Fibroblast of lung (primary cell): ENCODE data around the gene RASSF3.

Source experiments
- CTCF ChIP-seq, 2 donors: IDR thresholded peaks in 1 of 2; conservative IDR thresholded peaks in 1 of 2; 1 replicate in 1 of 2; 2 replicates in 1 of 2; pipeline ENCODE4 v1.5.1; 2011 to 2012; ENCODE audit warnings: low read length in 2 of 2, control low read depth in 1 of 2, inconsistent platforms in 1 of 2, low read depth in 1 of 2, mild to moderate bottlenecking in 1 of 2
- EZH2 ChIP-seq: IDR thresholded peaks from 2 replicates; pipeline ENCODE4 v1.5.1; 2012; ENCODE audit warnings: low read length, control low read depth, mild to moderate bottlenecking; ENCODE audit errors: missing control alignments

GRCh38 chr12:64595863-64596793 lies 14.2 kb upstream of the RASSF3 start:
- TF ChIP-seq CTCF (conservative IDR thresholded peaks at IDR 0.05 in 1 of 2, IDR thresholded peaks at IDR 0.05 in 1 of 2; ENCODE audit: low read depth in 1 of 2, low read length in 2 of 2) (no peak), EZH2 (no peak)
